Measurements from ENCODE around the gene TMEM186.
"Not testable (repeated sequence)": the region's sequence is repeated elsewhere in the genome, so short reads cannot be mapped to it uniquely, and the experiment has no call there.

Gene TMEM186

GRCh38 chr16:8760021-8760420, 37.4 kb downstream of the TMEM186 start:
- TF ChIP-seq SUZ12 (IDR thresholded peaks at IDR 0.05; ENCODE audit: extremely low read depth, insufficient read depth, insufficient read length) = no peak
- no peak for TF ChIP-seq YY1 (IDR thresholded peaks at IDR 0.05; ENCODE audit: insufficient read depth, insufficient read length)
- TF ChIP-seq ZNF274 (IDR thresholded peaks at IDR 0.05; ENCODE audit: low read depth, low read length) = no peak
- peaks cover 3% of the 10 kb centered on the region for H3K4me1 ChIP-seq (ENCODE audit: insufficient read depth, insufficient read length)
- no peak for DNase-seq (ENCODE audit: low read depth, low spot score)
- no peaks in the 10 kb centered on the region for H3K36me3 ChIP-seq (ENCODE audit: insufficient read depth, insufficient read length, low read length)
- no peaks in the 10 kb centered on the region for H3K27me3 ChIP-seq (ENCODE audit: insufficient read depth, insufficient read length)
- H3K4me3 ChIP-seq (ENCODE audit: insufficient read length, low read depth) = no peak overlapping the region
- H3K9me3 ChIP-seq (ENCODE audit: insufficient read depth, low read length) = no peaks in the 10 kb centered on the region
- no peak overlapping the region for H3K9ac ChIP-seq (ENCODE audit: insufficient read length, low read depth)

GRCh38 chr16:8758022-8758421, 39.4 kb downstream of the TMEM186 start:
- Histone ChIP-seq H3K27me3 (ENCODE audit: insufficient read depth, insufficient read length) (no peaks in the 10 kb centered on the region), H3K36me3 (ENCODE audit: insufficient read depth, insufficient read length, low read length) (no peaks in the 10 kb centered on the region), H3K4me3 (ENCODE audit: insufficient read length, low read depth) (no peak overlapping the region), H3K9me3 (ENCODE audit: insufficient read depth, low read length) (no peaks in the 10 kb centered on the region), H3K9ac (ENCODE audit: insufficient read length, low read depth) (no peak overlapping the region), H3K4me1 (ENCODE audit: insufficient read depth, insufficient read length) (no peaks in the 10 kb centered on the region)
- no peak for TF ChIP-seq YY1 (IDR thresholded peaks at IDR 0.05; ENCODE audit: insufficient read depth, insufficient read length)
- TF ChIP-seq ZNF274 (IDR thresholded peaks at IDR 0.05; ENCODE audit: low read depth, low read length) = no peak
- TF ChIP-seq SUZ12 (IDR thresholded peaks at IDR 0.05; ENCODE audit: extremely low read depth, insufficient read depth, insufficient read length) = no peak
- DNase-seq (ENCODE audit: low read depth, low spot score) = no peak

GRCh38 chr16:8756755-8757154, 40.7 kb downstream of the TMEM186 start:
- Histone ChIP-seq H3K27me3 (ENCODE audit: insufficient read depth, insufficient read length) (no peaks in the 10 kb centered on the region), H3K36me3 (ENCODE audit: insufficient read depth, insufficient read length, low read length) (no peaks in the 10 kb centered on the region), H3K4me3 (ENCODE audit: insufficient read length, low read depth) (no peak overlapping the region), H3K9ac (ENCODE audit: insufficient read length, low read depth) (no peak overlapping the region), H3K4me1 (ENCODE audit: insufficient read depth, insufficient read length) (no peaks in the 10 kb centered on the region), H3K9me3 (ENCODE audit: insufficient read depth, low read length) (no peaks in the 10 kb centered on the region)
- no peak for TF ChIP-seq ZNF274 (IDR thresholded peaks at IDR 0.05; ENCODE audit: low read depth, low read length)
- TF ChIP-seq YY1 (IDR thresholded peaks at IDR 0.05; ENCODE audit: insufficient read depth, insufficient read length) = no peak
- no peak for TF ChIP-seq SUZ12 (IDR thresholded peaks at IDR 0.05; ENCODE audit: extremely low read depth, insufficient read depth, insufficient read length)
- DNase-seq (ENCODE audit: low read depth, low spot score) = no peak

GRCh38 chr16:8753416-8754054, 43.9 kb downstream of the TMEM186 start:
- DNase-seq (ENCODE audit: low read depth, low spot score) = no peak
- no peak overlapping the region for H3K4me3 ChIP-seq (ENCODE audit: insufficient read length, low read depth)
- H3K27me3 ChIP-seq (ENCODE audit: insufficient read depth, insufficient read length) = no peaks in the 10 kb centered on the region
- H3K4me1 ChIP-seq (ENCODE audit: insufficient read depth, insufficient read length) = no peaks in the 10 kb centered on the region
- TF ChIP-seq ZNF274 (IDR thresholded peaks at IDR 0.05; ENCODE audit: low read depth, low read length) = no peak
- TF ChIP-seq YY1 (IDR thresholded peaks at IDR 0.05; ENCODE audit: insufficient read depth, insufficient read length) = no peak
- TF ChIP-seq SUZ12 (IDR thresholded peaks at IDR 0.05; ENCODE audit: extremely low read depth, insufficient read depth, insufficient read length) = no peak
- no peak overlapping the region for H3K9ac ChIP-seq (ENCODE audit: insufficient read length, low read depth)
- no peaks in the 10 kb centered on the region for H3K9me3 ChIP-seq (ENCODE audit: insufficient read depth, low read length)
- no peaks in the 10 kb centered on the region for H3K36me3 ChIP-seq (ENCODE audit: insufficient read depth, insufficient read length, low read length)

GRCh38 chr16:8752706-8753105, 44.7 kb downstream of the TMEM186 start:
- DNase-seq (ENCODE audit: low read depth, low spot score) = no peak
- Histone ChIP-seq H3K9me3 (ENCODE audit: insufficient read depth, low read length) (no peaks in the 10 kb centered on the region), H3K4me3 (ENCODE audit: insufficient read length, low read depth) (no peak overlapping the region), H3K27me3 (ENCODE audit: insufficient read depth, insufficient read length) (no peaks in the 10 kb centered on the region), H3K4me1 (ENCODE audit: insufficient read depth, insufficient read length) (no peaks in the 10 kb centered on the region), H3K36me3 (ENCODE audit: insufficient read depth, insufficient read length, low read length) (no peaks in the 10 kb centered on the region), H3K9ac (ENCODE audit: insufficient read length, low read depth) (no peak overlapping the region)
- no peak for TF ChIP-seq SUZ12 (IDR thresholded peaks at IDR 0.05; ENCODE audit: extremely low read depth, insufficient read depth, insufficient read length)
- TF ChIP-seq YY1 (IDR thresholded peaks at IDR 0.05; ENCODE audit: insufficient read depth, insufficient read length) = no peak
- no peak for TF ChIP-seq ZNF274 (IDR thresholded peaks at IDR 0.05; ENCODE audit: low read depth, low read length)

- H3K36me3 ChIP-seq (ENCODE audit: insufficient read depth, insufficient read length, low read length) = no peaks in the 10 kb centered on the region
- no peaks in the 10 kb centered on the region for H3K27me3 ChIP-seq (ENCODE audit: insufficient read depth, insufficient read length)
- DNase-seq (ENCODE audit: low read depth, low spot score) = no peak
- TF ChIP-seq ZNF274 (IDR thresholded peaks at IDR 0.05; ENCODE audit: low read depth, low read length) = no peak
- no peak for TF ChIP-seq SUZ12 (IDR thresholded peaks at IDR 0.05; ENCODE audit: extremely low read depth, insufficient read depth, insufficient read length)
- TF ChIP-seq YY1 (IDR thresholded peaks at IDR 0.05; ENCODE audit: insufficient read depth, insufficient read length) = no peak
- no peak overlapping the region for H3K4me3 ChIP-seq (ENCODE audit: insufficient read length, low read depth)
- H3K9me3 ChIP-seq (ENCODE audit: insufficient read depth, low read length) = no peaks in the 10 kb centered on the region
- H3K9ac ChIP-seq (ENCODE audit: insufficient read length, low read depth) = no peak overlapping the region
- H3K4me1 ChIP-seq (ENCODE audit: insufficient read depth, insufficient read length) = no peaks in the 10 kb centered on the region
Observed at GRCh38 chr16:8751481-8752311, 45.7 kb downstream of the TMEM186 start.

- not testable (repeated sequence) for H3K4me1 ChIP-seq (ENCODE audit: insufficient read depth, insufficient read length); H3K36me3 ChIP-seq (ENCODE audit: insufficient read depth, insufficient read length, low read length); H3K27me3 ChIP-seq (ENCODE audit: insufficient read depth, insufficient read length); H3K4me3 ChIP-seq (ENCODE audit: insufficient read length, low read depth); DNase-seq (ENCODE audit: low read depth, low spot score); H3K9ac ChIP-seq (ENCODE audit: insufficient read length, low read depth); H3K9me3 ChIP-seq (ENCODE audit: insufficient read depth, low read length)
Observed at GRCh38 chr16:8748944-8749343, 48.5 kb downstream of the TMEM186 start.

Data from NT2/D1 (cell line).